Measurements from ENCODE around the gene POLD1.

DNA sequence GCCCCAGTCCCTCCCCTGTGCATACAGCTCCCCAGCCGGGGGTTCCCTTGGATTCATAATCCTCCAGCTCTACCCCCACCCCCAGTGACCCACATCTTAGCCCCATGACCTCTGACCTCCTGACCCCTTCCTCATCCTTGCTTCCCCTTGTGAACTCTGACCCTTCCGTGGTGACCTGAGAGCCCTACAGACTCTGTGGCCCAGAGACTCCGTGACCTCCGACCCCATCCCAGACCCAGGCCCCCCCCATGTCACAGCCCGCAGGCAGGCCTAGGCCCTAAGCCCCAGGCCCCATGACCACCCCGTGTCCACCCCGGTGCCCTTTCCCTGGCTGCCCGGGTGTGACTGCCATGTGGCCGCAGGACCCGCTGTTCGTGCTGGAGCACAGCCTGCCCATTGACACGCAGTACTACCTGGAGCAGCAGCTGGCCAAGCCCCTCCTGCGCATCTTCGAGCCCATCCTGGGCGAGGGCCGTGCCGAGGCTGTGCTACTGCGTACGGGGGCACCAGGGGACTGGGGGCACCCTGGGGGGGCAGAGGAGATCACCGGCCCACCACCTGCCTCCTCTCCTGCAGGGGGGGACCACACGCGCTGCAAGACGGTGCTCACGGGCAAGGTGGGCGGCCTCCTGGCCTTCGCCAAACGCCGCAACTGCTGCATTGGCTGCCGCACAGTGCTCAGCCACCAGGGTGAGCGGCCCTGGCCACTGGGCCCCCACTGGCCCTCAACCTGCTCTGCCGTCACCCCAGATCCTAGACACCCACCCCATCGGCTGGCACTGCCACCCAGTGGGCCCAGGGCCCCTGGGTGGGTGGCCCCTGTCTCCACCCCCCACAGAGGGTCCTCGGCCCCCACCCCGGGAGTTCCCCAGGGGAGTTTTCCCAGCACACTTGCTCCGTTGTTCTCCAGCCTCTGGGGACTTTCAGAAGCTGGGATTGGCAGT, 32.2 kb downstream of the POLD1 start:
- no peak for TF ChIP-seq EZH2 (IDR thresholded peaks at IDR 0.05; ENCODE audit: borderline replicate concordance, low read length)
- TF ChIP-seq, protein P1, sequence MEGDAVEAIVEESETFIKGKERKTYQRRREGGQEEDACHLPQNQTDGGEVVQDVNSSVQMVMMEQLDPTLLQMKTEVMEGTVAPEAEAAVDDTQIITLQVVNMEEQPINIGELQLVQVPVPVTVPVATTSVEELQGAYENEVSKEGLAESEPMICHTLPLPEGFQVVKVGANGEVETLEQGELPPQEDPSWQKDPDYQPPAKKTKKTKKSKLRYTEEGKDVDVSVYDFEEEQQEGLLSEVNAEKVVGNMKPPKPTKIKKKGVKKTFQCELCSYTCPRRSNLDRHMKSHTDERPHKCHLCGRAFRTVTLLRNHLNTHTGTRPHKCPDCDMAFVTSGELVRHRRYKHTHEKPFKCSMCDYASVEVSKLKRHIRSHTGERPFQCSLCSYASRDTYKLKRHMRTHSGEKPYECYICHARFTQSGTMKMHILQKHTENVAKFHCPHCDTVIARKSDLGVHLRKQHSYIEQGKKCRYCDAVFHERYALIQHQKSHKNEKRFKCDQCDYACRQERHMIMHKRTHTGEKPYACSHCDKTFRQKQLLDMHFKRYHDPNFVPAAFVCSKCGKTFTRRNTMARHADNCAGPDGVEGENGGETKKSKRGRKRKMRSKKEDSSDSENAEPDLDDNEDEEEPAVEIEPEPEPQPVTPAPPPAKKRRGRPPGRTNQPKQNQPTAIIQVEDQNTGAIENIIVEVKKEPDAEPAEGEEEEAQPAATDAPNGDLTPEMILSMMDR (conservative IDR thresholded peaks at IDR 0.05 in 1 of 2, IDR thresholded peaks at IDR 0.05 in 1 of 2; ENCODE audit: extremely low read depth in 1 of 2, insufficient read depth in 1 of 2, low read depth in 1 of 2, low read length in 2 of 2): no peak

Measured in mammary epithelial cell (primary cell).